Ishikawa (cell line): Measurements from ENCODE around the gene C1R.

ENCODE experiments used
- CEBPB ChIP-seq: IDR thresholded peaks from 2 replicates; pipeline ENCODE4 v1.6.1; 2012
- CREB1 ChIP-seq: IDR thresholded peaks from 2 replicates; pipeline ENCODE4 v1.6.1; 2012; ENCODE audit warnings: low read depth
- EGR1 ChIP-seq: IDR thresholded peaks from 2 replicates; pipeline ENCODE4 v1.6.1; 2012
- EP300 ChIP-seq: IDR thresholded peaks from 2 replicates; pipeline ENCODE4 v1.6.1; 2012; ENCODE audit warnings: borderline replicate concordance
- FOXM1 ChIP-seq: IDR thresholded peaks from 2 replicates; pipeline ENCODE4 v1.6.1; 2012; ENCODE audit warnings: low read depth, borderline replicate concordance
- NFIC ChIP-seq: IDR thresholded peaks from 2 replicates; pipeline ENCODE4 v1.6.1; 2012
- RAD21 ChIP-seq: IDR thresholded peaks from 2 replicates; pipeline ENCODE4 v1.6.1; 2012; ENCODE audit warnings: low read depth
- TAF1 ChIP-seq: IDR thresholded peaks from 2 replicates; pipeline ENCODE4 v1.6.1; 2012; ENCODE audit warnings: low read depth, mild to moderate bottlenecking
- TCF12 ChIP-seq: IDR thresholded peaks from 2 replicates; pipeline ENCODE4 v1.6.1; 2012; ENCODE audit warnings: low read depth
- TEAD4 ChIP-seq: IDR thresholded peaks from 2 replicates; pipeline ENCODE4 v1.6.1; 2012
- YY1 ChIP-seq: IDR thresholded peaks from 2 replicates; pipeline ENCODE4 v1.6.1; 2012; ENCODE audit warnings: low read depth
- ZBTB7A ChIP-seq: IDR thresholded peaks from 2 replicates; pipeline ENCODE4 v1.6.1; 2012; ENCODE audit warnings: low read depth
- TF ChIP-seq, protein P1 (sequence below): IDR thresholded peaks from 2 replicates; pipeline ENCODE4 v1.6.1; 2012
- TF ChIP-seq, protein P2 (sequence below): IDR thresholded peaks from 2 replicates; pipeline ENCODE4 v1.6.1; 2012; ENCODE audit warnings: low read depth, mild to moderate bottlenecking
- TF ChIP-seq, protein P3 (sequence below): IDR thresholded peaks from 2 replicates; pipeline ENCODE4 v1.6.1; 2012

Gene C1R

DNA sequence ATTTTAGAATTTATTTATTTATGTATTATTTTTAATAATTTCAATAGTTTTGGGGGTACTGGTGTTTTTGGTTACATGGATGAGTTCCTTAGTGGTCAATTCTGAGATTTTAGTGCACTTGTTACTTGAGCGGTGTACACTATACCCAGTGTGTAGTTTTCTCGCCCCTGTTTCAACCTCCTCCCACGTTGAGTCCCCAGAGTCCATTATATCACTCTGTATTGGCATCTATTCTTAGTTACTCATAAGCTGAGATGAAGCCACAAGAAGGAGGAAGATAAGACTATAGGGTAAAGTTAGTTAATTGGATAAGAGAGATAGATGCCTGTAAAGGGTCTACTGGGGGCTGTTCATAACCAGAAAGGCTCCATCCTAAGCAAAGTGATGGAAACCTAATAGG, 27.7 kb downstream of the C1R start:
- TF ChIP-seq NFIC (no peak), TAF1 (no peak)

DNA sequence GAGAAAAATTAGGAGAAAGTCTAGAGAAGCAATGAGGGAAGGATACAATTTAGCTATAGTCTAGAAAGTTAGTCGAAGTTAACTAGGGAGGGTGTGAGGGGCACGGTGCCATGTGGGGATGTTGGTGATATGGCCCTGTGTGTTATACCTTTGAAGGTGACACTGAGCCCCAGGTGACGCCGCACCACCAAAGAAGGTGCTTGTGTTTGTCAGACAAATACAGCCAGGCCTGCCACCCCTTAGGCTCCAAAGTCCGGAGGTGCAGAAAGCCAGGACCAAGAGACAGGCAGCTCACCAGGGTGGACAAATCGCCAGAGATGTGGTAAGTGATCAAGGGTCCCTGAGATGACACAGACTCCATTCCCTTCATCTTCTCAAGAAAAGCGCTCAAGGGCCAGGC, 30.6 kb downstream of the C1R start:
- TF ChIP-seq RAD21: no peak
- TF ChIP-seq EP300: no peak
- no peak for TF ChIP-seq CEBPB
- no peak for TF ChIP-seq FOXM1
- no peak for TF ChIP-seq EGR1
- no peak for TF ChIP-seq TAF1
- TF ChIP-seq YY1: no peak
- no peak for TF ChIP-seq TCF12
- TF ChIP-seq, protein P1, sequence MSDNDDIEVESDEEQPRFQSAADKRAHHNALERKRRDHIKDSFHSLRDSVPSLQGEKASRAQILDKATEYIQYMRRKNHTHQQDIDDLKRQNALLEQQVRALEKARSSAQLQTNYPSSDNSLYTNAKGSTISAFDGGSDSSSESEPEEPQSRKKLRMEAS: no peak
- TF ChIP-seq, protein P2, sequence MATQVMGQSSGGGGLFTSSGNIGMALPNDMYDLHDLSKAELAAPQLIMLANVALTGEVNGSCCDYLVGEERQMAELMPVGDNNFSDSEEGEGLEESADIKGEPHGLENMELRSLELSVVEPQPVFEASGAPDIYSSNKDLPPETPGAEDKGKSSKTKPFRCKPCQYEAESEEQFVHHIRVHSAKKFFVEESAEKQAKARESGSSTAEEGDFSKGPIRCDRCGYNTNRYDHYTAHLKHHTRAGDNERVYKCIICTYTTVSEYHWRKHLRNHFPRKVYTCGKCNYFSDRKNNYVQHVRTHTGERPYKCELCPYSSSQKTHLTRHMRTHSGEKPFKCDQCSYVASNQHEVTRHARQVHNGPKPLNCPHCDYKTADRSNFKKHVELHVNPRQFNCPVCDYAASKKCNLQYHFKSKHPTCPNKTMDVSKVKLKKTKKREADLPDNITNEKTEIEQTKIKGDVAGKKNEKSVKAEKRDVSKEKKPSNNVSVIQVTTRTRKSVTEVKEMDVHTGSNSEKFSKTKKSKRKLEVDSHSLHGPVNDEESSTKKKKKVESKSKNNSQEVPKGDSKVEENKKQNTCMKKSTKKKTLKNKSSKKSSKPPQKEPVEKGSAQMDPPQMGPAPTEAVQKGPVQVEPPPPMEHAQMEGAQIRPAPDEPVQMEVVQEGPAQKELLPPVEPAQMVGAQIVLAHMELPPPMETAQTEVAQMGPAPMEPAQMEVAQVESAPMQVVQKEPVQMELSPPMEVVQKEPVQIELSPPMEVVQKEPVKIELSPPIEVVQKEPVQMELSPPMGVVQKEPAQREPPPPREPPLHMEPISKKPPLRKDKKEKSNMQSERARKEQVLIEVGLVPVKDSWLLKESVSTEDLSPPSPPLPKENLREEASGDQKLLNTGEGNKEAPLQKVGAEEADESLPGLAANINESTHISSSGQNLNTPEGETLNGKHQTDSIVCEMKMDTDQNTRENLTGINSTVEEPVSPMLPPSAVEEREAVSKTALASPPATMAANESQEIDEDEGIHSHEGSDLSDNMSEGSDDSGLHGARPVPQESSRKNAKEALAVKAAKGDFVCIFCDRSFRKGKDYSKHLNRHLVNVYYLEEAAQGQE: no peak
- no peak for TF ChIP-seq TEAD4
- TF ChIP-seq, protein P3, sequence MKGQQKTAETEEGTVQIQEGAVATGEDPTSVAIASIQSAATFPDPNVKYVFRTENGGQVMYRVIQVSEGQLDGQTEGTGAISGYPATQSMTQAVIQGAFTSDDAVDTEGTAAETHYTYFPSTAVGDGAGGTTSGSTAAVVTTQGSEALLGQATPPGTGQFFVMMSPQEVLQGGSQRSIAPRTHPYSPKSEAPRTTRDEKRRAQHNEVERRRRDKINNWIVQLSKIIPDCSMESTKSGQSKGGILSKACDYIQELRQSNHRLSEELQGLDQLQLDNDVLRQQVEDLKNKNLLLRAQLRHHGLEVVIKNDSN: no peak
- TF ChIP-seq NFIC: no peak
- TF ChIP-seq ZBTB7A: no peak
- TF ChIP-seq CREB1: no peak

DNA sequence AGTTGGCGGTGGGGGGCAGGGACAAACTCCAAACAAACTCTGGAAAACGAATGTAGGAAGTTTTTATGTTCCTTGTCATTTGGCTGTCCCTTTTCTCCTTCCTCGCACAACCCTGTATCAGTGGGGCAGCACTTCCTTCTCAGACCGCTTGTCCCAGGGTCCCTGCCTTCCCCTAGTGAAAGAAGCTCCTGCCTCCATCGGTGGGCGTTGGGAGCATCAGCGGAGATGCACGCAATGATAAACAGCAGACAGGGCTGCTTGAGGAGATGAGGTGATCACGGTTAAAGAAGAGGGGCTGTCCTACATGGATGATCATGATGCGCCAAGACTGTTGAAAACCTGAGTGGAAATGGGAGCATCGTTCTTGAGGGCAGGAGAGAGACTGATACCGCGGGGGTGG, 31.1 kb downstream of the C1R start:
- TF ChIP-seq EP300: no peak
- TF ChIP-seq EGR1: no peak
- no peak for TF ChIP-seq YY1
- TF ChIP-seq FOXM1: no peak
- no peak for TF ChIP-seq TCF12
- no peak for TF ChIP-seq NFIC
- TF ChIP-seq, protein P1: no peak
- TF ChIP-seq, protein P2: no peak
- no peak for TF ChIP-seq CREB1
- TF ChIP-seq TEAD4: no peak
- TF ChIP-seq CEBPB: no peak
- no peak for TF ChIP-seq TAF1
- TF ChIP-seq, protein P3: no peak
- TF ChIP-seq ZBTB7A: no peak
- no peak for TF ChIP-seq RAD21

DNA sequence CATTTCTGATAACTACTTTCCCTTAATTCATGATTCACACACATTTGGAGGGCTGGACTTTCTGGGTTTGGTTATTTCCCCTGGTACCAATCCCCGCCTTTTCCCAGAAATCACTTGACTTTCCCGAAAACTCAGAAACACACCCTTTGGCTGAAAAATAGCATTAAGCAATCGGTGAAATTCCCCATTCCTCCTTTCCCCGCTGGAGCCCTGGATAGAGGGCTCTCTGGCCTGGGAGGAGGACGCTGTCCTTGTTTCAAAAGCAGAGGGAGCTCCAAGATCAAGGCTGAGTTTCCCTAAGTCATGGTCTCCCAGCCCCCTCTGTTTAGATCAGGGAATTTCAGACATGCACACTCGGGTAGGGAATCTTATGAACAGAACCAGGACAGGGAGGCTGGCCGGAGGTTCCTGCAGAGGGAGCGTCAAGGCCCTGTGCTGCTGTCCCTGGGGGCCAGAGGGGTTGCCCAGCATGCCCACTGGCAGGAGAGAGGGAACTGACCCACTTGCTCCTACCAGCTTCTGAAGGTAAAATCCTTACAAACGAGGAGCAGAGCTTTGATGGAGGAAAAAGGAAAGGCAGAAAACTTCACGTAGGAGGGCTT, 31.8 kb downstream of the C1R start, which contains the start of gene C1S:
Gene C1S, plus strand, starts transcription at position 366 of the 602 bp plus-strand sequence. CDS start 1,195 bp downstream, outside the sequence.
- TF ChIP-seq RAD21: peak; percentile 59
- TF ChIP-seq NFIC: no peak

DNA sequence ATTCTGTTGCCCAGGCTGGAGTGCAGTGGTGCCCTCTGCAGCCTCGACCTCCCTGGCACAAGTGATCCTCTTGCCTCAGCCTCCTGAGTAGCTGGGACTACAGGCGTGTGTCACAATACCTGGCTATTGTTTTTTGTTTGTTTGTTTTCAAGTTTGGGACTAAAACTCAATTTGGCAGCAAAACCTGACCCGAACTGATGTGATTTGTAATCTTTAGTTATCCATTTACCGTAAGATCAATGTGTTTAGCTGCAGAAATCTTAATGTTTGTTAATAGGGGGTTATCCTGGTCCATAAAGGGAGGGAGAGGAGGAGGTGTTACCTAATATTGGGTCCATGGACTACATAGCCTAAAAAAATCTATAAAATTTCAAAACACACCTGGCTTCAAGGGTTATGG, 32.5 kb downstream of the C1R start:
- TF ChIP-seq TEAD4: no peak
- no peak for TF ChIP-seq CREB1
- TF ChIP-seq CEBPB: no peak
- no peak for TF ChIP-seq FOXM1
- TF ChIP-seq TAF1: no peak
- TF ChIP-seq NFIC: no peak
- TF ChIP-seq RAD21: no peak
- TF ChIP-seq, protein P1: no peak

DNA sequence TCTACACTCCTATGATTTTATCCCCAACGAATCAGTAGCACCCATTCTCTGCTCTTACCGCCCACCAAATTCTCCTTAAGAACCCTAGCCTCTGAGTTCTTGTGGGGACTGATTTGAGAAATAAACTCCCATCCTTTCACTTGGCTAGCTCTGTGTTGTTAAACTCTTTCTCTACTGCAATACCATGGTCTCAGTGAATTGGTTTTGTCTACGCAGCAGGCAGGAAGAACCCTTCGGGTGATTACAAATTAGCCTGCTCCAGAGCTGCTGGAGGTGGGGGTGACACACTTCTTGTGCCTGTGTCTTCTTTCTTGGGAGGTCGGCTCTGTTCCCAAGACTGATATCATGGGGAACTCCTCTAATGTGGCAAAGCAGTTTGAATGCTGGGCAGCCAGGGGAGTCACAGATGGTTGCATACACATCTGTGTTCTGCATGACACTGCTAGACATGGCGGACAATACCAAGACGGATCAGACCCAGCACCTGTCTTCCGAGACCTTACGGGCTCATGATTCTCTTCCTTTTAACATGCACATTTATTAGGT, 33.3 kb downstream of the C1R start:
- TF ChIP-seq CEBPB (no peak), TCF12 (no peak), EP300 (no peak), YY1 (no peak), CREB1 (no peak)
- TF ChIP-seq, protein P3: no peak
